ENCODE data around the gene ZNF573.
"Not testable (repeated sequence)": the region's sequence is repeated elsewhere in the genome, so short reads cannot be mapped to it uniquely, and the experiment has no call there.

Gene ZNF573

GRCh38 chr19:37779127-37780005 is at the start of gene ZNF573:
Gene ZNF573, minus strand, starts transcription at chr19:37779586. Its CDS starts 5,857 bp downstream, at chr19:37773729.
- peak; percentile 66 for FAIRE-seq

GRCh38 chr19:37817180-37817981 is 38.0 kb upstream of the ZNF573 start:
- no peak for FAIRE-seq

- FAIRE-seq, result not testable (repeated sequence)
Measured at GRCh38 chr19:37815611-37816010, 36.2 kb upstream of the ZNF573 start.

GRCh38 chr19:37813340-37813739 is 34.0 kb upstream of the ZNF573 start:
- FAIRE-seq, result no peak

GRCh38 chr19:37809366-37809765 is 30.0 kb upstream of the ZNF573 start:
- no peak for FAIRE-seq

GRCh38 chr19:37803249-37803840 is 24.0 kb upstream of the ZNF573 start:
- no peak for FAIRE-seq

GRCh38 chr19:37790244-37790925 is 11.0 kb upstream of the ZNF573 start:
- no peak for FAIRE-seq

- no peak for FAIRE-seq
Measured at GRCh38 chr19:37778613-37779126, 716 bp downstream of the ZNF573 start.

- no peak for FAIRE-seq
Measured at GRCh38 chr19:37770985-37771384, 8.4 kb downstream of the ZNF573 start.

GRCh38 chr19:37763488-37763887 is 15.9 kb downstream of the ZNF573 start:
- no peak for FAIRE-seq

GRCh38 chr19:37757683-37758082 is 21.7 kb downstream of the ZNF573 start:
- FAIRE-seq, result not testable (repeated sequence)

- no peak for FAIRE-seq
Measured at GRCh38 chr19:37738371-37738770, 41.0 kb downstream of the ZNF573 start.

- FAIRE-seq, result no peak
Measured at GRCh38 chr19:37725181-37725580, 54.2 kb downstream of the ZNF573 start.

- FAIRE-seq, result peak; percentile 73
Measured at GRCh38 chr19:37719927-37720265, 59.5 kb downstream of the ZNF573 start.

- peak; percentile 94 for FAIRE-seq
Measured at GRCh38 chr19:37719111-37719926, 60.1 kb downstream of the ZNF573 start, which contains the start of gene ZNF607. Gene ZNF607, minus strand, starts transcription at chr19:37719761. Its CDS starts 8,143 bp downstream, at chr19:37711618.

- FAIRE-seq, result no peak
Measured at GRCh38 chr19:37718304-37718703, 61.1 kb downstream of the ZNF573 start.

GRCh38 chr19:37716140-37716539 is 63.2 kb downstream of the ZNF573 start:
- no peak for FAIRE-seq

GRCh38 chr19:37706052-37706605 is 73.3 kb downstream of the ZNF573 start:
- no peak for FAIRE-seq

GRCh38 chr19:37699057-37699456 is 80.3 kb downstream of the ZNF573 start:
- FAIRE-seq, result no peak

- no peak for FAIRE-seq
Measured at GRCh38 chr19:37698216-37698615, 81.2 kb downstream of the ZNF573 start.

Measured in G401.6 (cell line).